HTR-8/SVneo (cell line): ENCODE measurements around the gene CDK5R2.

Source experiments
- DNase-seq: peaks from one replicate; pipeline ENCODE4 v3.0.0; 2011; ENCODE audit warnings: low spot score, mixed read lengths; ENCODE audit not compliant: insufficient read length
- FAIRE-seq: peaks from 2 replicates; lab custom pipeline; 2011; peaks lifted over from hg19 to GRCh38; lab: Jason Lieb, UNC

The CDK5R2 gene

DNA sequence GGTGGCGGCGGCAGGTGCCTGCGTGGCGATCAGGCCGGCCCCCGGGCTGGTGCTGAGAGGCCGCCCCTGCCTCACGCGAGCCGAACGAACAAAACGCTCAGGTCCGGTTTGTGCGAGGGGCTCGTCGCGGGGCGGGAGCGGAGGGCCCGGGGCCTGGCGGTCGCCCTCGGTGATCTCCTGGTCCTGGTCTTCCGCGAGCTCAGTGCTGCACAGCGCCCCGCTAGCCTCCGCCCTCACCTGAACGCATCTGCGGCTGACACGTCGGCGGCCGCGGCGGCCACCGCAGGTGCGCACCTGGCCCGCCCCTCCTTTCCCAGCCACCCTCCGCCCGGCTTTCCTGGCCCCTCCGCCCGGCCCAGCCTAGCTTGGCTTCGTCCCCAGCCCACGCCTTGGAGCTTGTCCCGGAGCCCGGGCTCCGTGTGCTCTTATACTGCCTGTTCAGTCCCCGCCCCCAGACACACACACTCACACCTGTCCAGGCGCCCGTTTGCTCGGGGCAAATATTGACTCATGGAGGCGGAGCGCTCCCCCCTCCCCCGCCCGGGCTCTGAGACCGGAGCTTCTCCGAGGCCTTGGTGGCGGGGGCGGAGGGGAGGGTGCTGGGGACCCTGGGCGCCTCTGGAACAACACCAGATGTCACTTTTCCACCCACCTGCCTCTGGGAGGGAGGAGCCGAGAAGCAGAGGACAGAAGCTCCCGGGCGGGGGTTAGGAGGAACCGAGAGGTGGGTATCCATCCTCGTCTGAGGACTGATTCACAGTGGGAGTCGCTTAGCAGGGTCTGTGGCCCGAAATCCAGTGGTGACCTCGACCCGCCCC, 42.3 kb downstream of the CDK5R2 start:
- DNase-seq: no peak

DNA sequence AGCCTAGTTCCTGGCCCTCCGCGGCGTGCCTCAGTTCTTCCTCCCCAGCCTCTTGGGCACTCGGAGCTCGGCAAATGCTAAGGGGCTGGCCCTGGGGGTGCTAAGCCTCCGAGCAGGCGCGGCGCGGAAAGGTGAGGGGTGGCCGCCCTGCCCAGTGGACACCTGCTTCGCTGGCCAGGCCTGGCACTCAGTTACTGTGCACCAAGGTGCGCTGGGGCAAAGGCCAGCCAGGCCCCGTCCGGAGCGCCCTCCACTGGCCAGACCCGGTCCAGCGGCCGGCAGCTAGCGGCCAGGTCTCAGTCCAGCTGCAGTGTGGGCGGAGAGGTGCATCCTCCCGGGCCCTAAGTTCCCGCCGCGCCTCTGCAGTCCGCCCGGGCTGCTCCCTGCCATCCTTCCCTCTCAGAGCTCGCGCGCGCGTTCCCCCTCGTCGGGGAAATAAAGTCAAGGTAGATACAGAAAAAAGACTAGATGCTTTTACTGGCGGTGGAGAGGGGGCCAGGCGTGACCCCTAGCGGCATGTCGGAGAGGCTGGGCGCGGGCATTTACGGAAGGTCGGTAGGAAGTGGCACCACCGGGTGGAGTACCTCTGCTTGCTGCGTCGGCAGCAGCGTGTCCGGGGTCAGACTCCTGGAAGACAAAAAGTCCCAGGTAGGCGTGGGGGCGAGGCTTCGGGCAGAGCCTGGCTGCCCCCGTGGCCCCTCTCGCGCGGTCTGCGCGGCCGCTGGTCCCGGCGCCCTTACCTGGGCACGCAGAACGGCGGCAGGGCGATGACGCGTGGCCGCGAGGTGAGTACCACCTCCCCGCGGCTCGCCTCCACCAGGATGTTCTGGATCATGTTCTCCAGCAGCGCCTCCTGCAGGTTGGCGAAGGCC, 43.2 kb downstream of the CDK5R2 start:
- FAIRE-seq: no peak
- DNase-seq: no peak

More for the DNA sequence above, 42.3 kb downstream of the CDK5R2 start:
- FAIRE-seq: no peak

DNA sequence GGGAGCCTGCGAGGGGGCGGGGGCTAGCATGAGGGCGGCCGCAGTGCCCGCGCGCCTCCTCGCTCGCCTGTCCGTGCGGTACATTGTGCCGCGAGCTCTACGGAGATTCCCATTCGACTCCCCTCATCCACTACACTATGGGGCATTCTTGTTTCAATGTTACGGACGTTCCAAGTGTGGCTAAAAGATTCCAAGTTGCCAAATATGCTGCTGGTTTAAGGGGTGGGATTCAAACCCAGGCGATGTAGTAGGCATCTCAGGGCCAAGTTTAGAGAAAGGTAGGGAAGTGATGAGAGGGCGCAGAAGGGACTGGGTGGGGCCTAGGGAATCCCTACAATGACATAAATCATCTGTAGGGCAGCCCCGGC, 43.8 kb downstream of the CDK5R2 start:
- DNase-seq (no peak), FAIRE-seq (no peak)

DNA sequence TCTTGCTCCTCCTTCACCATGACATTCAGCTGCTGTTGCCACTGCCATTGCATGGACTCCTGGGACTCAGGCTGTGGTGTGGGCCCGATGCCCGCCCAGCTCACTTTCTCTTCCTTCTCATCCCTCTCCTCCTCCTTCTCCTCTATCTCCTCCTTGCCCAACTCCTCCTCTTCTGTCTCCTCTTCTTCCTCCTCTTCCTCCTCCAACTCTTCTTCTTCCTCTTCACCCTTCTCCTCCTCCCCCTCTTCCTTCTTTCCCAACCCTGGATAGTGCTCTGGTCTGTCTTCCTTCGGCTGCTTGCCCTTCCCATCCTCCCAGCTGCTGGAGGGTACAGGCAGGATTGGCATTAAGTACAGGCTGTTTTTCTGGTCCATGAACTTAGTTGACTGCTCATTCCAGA, 44.5 kb downstream of the CDK5R2 start:
- FAIRE-seq (no peak), DNase-seq (no peak)

DNA sequence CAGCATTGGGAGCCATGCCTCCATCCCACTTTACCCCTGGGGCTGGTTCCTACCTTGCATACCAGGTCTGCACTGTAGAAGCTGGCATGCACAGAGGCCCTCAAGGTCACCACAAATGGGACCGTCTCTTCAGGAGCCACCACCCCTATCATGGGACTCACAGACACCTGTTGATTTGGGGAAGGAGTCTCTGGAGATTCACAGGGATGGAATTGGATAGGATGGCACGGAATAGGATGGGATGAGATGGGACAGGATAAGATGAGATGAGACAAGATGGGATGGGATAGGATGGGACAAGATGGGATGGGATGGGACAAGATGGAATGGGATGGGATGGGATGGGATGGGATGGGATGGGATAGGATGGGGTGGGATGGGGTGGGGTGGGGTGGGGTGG, 49.8 kb downstream of the CDK5R2 start:
- FAIRE-seq: no peak
- no peak for DNase-seq

GRCh38 chr2:219010162-219010756, 50.8 kb downstream of the CDK5R2 start:
- no peak for FAIRE-seq
- DNase-seq: peak; percentile 65

GRCh38 chr2:219010873-219011272, 51.4 kb downstream of the CDK5R2 start:
- FAIRE-seq (no peak), DNase-seq (no peak)
